GM12878 (cell line): ENCODE measurements around the gene METAP1D. TPM values are rescaled to one million over a fixed set of nuclear protein-coding genes. Genes with fewer than 3 reads are reported as not detected.

Experiments used
- ATAC-seq: fragments of 200-7000 bp; cut with Tn5 transposase; 3 replicates; pipeline ENCODE4 v1.9.1; 2020; ENCODE audit warnings: mild to moderate bottlenecking, moderate library complexity
- BruUV-seq: library from RNA; stranded (reverse); fragments of 400-500 nt; replicated peaks from 2 replicates; lab custom pipeline; 2021; lab: Mats Ljungman, UMichigan
- CTCF ChIA-PET: fragments of 300-600 bp; sonication (Branson Sonifier 250); formaldehyde crosslinking; extraction: SDS; loops from one replicate; lab custom pipeline; 2021; ENCODE audit warnings: inconsistent platforms; lab: Yijun Ruan, JAX
- POLR2A ChIA-PET: fragments of 350-600 bp; formaldehyde crosslinking; extraction: SDS; loops from one replicate; lab custom pipeline; 2021; ENCODE audit warnings: inconsistent platforms; lab: Charles Lee
- RAD21 ChIA-PET: fragments of 300-600 bp; sonication (Branson Sonifier 250); formaldehyde crosslinking; loops from one replicate; lab custom pipeline; 2023; ENCODE audit warnings: antibody characterized with exemption; ENCODE audit not compliant: unreplicated experiment; lab: Charles Lee
- SMC1A ChIA-PET: fragments of 300-600 bp; sonication (Branson Sonifier 250); formaldehyde crosslinking; loops from one replicate; lab custom pipeline; 2023; ENCODE audit not compliant: unreplicated experiment, uncharacterized antibody; lab: Charles Lee
- DNase-seq: peaks from one replicate; pipeline ENCODE4 v3.0.0-alpha.2; 2011; ENCODE audit warnings: low read depth, low spot score
- FAIRE-seq: peaks from 3 replicates; lab custom pipeline; 2011; peaks lifted over from hg19 to GRCh38; lab: Jason Lieb, UNC
- H2AFZ ChIP-seq: 2 replicates; pipeline ENCODE4 v1.6.0; 2011; ENCODE audit warnings: low read depth, low read length, control low read depth; ENCODE audit not compliant: control insufficient read depth
- H3K27ac ChIP-seq: 2 replicates; pipeline ENCODE4 v1.5.1; 2011; ENCODE audit warnings: control low read depth; ENCODE audit not compliant: control insufficient read depth, insufficient read depth
- H3K27me3 ChIP-seq, 2 experiments: replicated peaks in 1 of 2; 2 replicates each; pipeline versions ENCODE4 v1.6.0 to v1.6.1; 2011; ENCODE audit warnings: low read length in 1 of 2; ENCODE audit not compliant: control insufficient read depth in 2 of 2, insufficient read depth in 2 of 2
- H3K36me3 ChIP-seq, 2 experiments: 2 replicates each; pipeline ENCODE4 v1.5.1; 2011; ENCODE audit warnings: low read length in 1 of 2; ENCODE audit not compliant: control insufficient read depth in 2 of 2, insufficient read depth in 2 of 2
- H3K4me1 ChIP-seq: 2 replicates; pipeline ENCODE4 v1.6.1; 2011; ENCODE audit warnings: mild to moderate bottlenecking, low read length, moderate library complexity, mixed read lengths; ENCODE audit not compliant: control insufficient read depth, insufficient read depth
- H3K4me2 ChIP-seq: 2 replicates; pipeline ENCODE4 v1.6.0; 2011; ENCODE audit warnings: control low read depth; ENCODE audit not compliant: control insufficient read depth, insufficient read depth
- H3K4me3 ChIP-seq: fragments of 200-600 bp; sonication (generic); 2 replicates; pipeline ENCODE4 v1.5.1; 2016
- H3K79me2 ChIP-seq: 2 replicates; pipeline ENCODE4 v1.6.0; 2011; ENCODE audit warnings: low read length; ENCODE audit not compliant: control insufficient read depth, insufficient read depth
- H3K9ac ChIP-seq: 2 replicates; pipeline ENCODE4 v1.8.0; 2011; ENCODE audit warnings: low read length, control low read depth, mixed read lengths; ENCODE audit not compliant: control insufficient read depth, insufficient read depth
- H3K9me3 ChIP-seq: replicated peaks from 3 replicates; pipeline ENCODE4 v1.5.1; 2011; ENCODE audit warnings: mild to moderate bottlenecking, low read length; ENCODE audit not compliant: control insufficient read depth, insufficient read depth
- H4K20me1 ChIP-seq: 2 replicates; pipeline ENCODE4 v1.6.0; 2011; ENCODE audit not compliant: control insufficient read depth, insufficient read depth
- CUX1 ChIP-seq: IDR thresholded peaks from 2 replicates; pipeline ENCODE4 v1.6.1; 2012; ENCODE audit warnings: improper control_type of control experiment, low read depth, low read length; ENCODE audit not compliant: insufficient replicate concordance
- ELK1 ChIP-seq: IDR thresholded peaks from 2 replicates; pipeline ENCODE4 v1.6.1; 2012; ENCODE audit warnings: low read depth, low read length, improper control_type of control experiment
- EP300 ChIP-seq, 2 experiments: fragments of 150-350 bp in 1 of 2; IDR thresholded peaks; 2 replicates each; pipeline ENCODE4 v1.6.1; 2011 to 2012; ENCODE audit warnings: low read depth in 2 of 2, low read length in 2 of 2, borderline replicate concordance in 1 of 2, improper control_type of control experiment in 1 of 2, inconsistent platforms in 1 of 2; ENCODE audit not compliant: control insufficient read depth in 1 of 2
- NR2F1 ChIP-seq: fragments of 450-650 bp; conservative IDR thresholded peaks from 2 replicates; pipeline ENCODE4 v1.6.1; 2017; ENCODE audit warnings: mild to moderate bottlenecking
- USF2 ChIP-seq: IDR thresholded peaks from 2 replicates; pipeline ENCODE4 v1.6.1; 2011; ENCODE audit warnings: low read depth, low read length, improper control_type of control experiment, borderline replicate concordance
- ZNF274 ChIP-seq: IDR thresholded peaks from one replicate; pipeline ENCODE4 v1.8.0; 2011; ENCODE audit not compliant: insufficient read length, insufficient read depth
- WGBS: methylation state at CpG from one replicate; pipeline ENCODE4 v1.1.6; 2016; ENCODE audit warnings: low lambda C conversion rate; ENCODE audit not compliant: insufficient replicate concordance, insufficient coverage; ENCODE audit errors: missing lambda C conversion rate; 5-methylcytosine and 5-hydroxymethylcytosine counted together
- in situ Hi-C: fragments of 300-500 bp; cut with MboI; formaldehyde crosslinking; loops from 9 replicates; pipeline ENCODE4 v1.14.3; 2018; ENCODE audit warnings: mixed read lengths
- intact Hi-C: fragments of 100-400 bp; cut with micrococcal nuclease; formaldehyde crosslinking; loops from one replicate; pipeline ENCODE4 v1.14.2; 2022; ENCODE audit not compliant: unreplicated experiment
- polyA plus RNA-seq, 11 experiments: library from polyadenylated mRNA; depleted of rRNA in 4 of 11; unstranded in 6 of 11; stranded (reverse) in 5 of 11; fragments of >200 nt; fragmentation: Nextera tagmentation in 4 of 11; fragmentation: Illumina TruSeq in 1 of 11; extraction: Ambion mirVana in 4 of 11; extraction: Trizol in 1 of 11; gene quantifications; 1 replicate in 1 of 11; 2 replicates in 10 of 11; pipeline versions ENCODE4 v1.2.1 to v1.2.3, GENCODE V29; 2011 to 2016; ENCODE audit warnings: inconsistent platforms in 2 of 11, missing spikeins in 2 of 11, low read depth in 1 of 11
- total RNA-seq, 4 experiments: library from RNA; depleted of rRNA in 3 of 4; stranded (reverse); fragments of >200 nt in 3 of 4; fragmentation: Illumina TruSeq in 1 of 4; extraction: Trizol in 1 of 4; gene quantifications; 2 replicates each; pipeline versions ENCODE4 v1.2.1 to v1.2.3, GENCODE V29; 2013 to 2021

METAP1D gene
- total and polyA plus RNA-seq, 10 of the 15 experiments (the other 5 are each of a cell fraction or from before 2014, with no cell fraction given): 4.5 to 12.1 (median 7.8) TPM

GRCh38 chr2:172053486-172053885, 53.7 kb downstream of the METAP1D start:
- CTCF ChIA-PET: interaction anchor here (1.0 kb wide), 1 partner anchor 10 kb away, joined by 3 read pairs; no protein-coding TSS in a partner anchor
- 93% methylated on average over 1 of the region's 1 CpG for WGBS
- in situ Hi-C loops: no loop called here

More at GRCh38 chr2:172053486-172053885, 53.7 kb downstream of the METAP1D start:
- TF ChIP-seq ZNF274 (no peak), EP300 (IDR thresholded peaks at IDR 0.05; ENCODE audit: borderline replicate concordance in 1 of 2, control insufficient read depth in 1 of 2, low read depth in 2 of 2, low read length in 2 of 2) (no peak), ELK1 (no peak), USF2 (no peak), CUX1 (no peak), NR2F1 (no peak)
- no peak overlapping the region for H2AFZ ChIP-seq
- H3K79me2 ChIP-seq: no peaks in the 10 kb centered on the region
- ATAC-seq (no peak), DNase-seq (no peak), FAIRE-seq (no peak)
- no peak overlapping the region for H3K9ac ChIP-seq
- no peaks in the 10 kb centered on the region for H4K20me1 ChIP-seq
- H3K4me2 ChIP-seq: no peak overlapping the region
- H3K36me3 ChIP-seq: no peaks in the 10 kb centered on the region
- ChIA-PET SMC1A (no interaction called here), RAD21 (no interaction called here), POLR2A (no interaction called here)
- no peak overlapping the region for H3K27ac ChIP-seq
- intact Hi-C loops: no loop called here
- BruUV-seq: no TSS peak
- H3K9me3 ChIP-seq: no peaks in the 10 kb centered on the region
- H3K4me1 ChIP-seq: no peaks in the 10 kb centered on the region
- H3K27me3 ChIP-seq: no peaks in the 10 kb centered on the region
- H3K4me3 ChIP-seq: no peak overlapping the region
